ENCODE data around the gene C2CD3. TPM values are rescaled to one million over a fixed set of nuclear protein-coding genes. Genes with fewer than 3 reads are reported as not detected.

C2CD3 gene
- total and polyA plus RNA-seq, 2 of the 4 experiments (the other 2 are of a cell fraction): 11.1 to 19.2 TPM

DNA sequence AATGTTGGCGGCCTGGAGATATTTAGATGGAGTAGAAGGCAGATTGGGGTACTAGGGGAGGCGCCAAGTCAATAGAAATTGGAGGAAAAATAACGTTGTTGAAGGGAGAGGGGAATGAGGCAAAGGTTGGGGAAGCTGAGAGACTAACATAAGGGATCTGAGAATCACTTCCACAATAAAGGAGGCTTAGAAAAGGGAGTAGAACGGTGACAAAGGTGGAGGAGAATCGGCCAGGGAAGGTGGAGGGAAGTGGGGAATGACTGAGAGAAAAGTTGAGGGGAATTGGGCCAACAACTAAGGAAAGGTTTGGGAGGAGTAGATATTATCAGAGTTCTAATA is 797 bp upstream of the C2CD3 start:
- Histone ChIP-seq H2BK15ac (ENCODE audit: low read depth, low read length) (0 out of 3 replicates have a peak overlapping the region, but pooled peaks have one; percentile 16), H3K36me3 (ENCODE audit: control insufficient read depth, insufficient read depth, low read length) (peaks cover 4% of the 10 kb centered on the region; the same call in 1 of the 2 replicates), H2BK20ac (ENCODE audit: low read depth, low read length) (no peak overlapping the region), H3K4me3 (ENCODE audit: insufficient read depth, low read depth, low read length) (peak overlapping the region; percentile 70), H3K18ac (ENCODE audit: low read depth, low read length) (peak overlapping the region; percentile 26), H3K79me1 (ENCODE audit: low read depth in 1 of 2, low read length in 2 of 2) (peaks cover 24 to 55% of the 10 kb centered on the region in 2 experiments), H3K4me2 (ENCODE audit: low read depth, low read length) (peak overlapping the region; percentile 99), H2BK5ac (ENCODE audit: low read depth, low read length, poor library complexity, severe bottlenecking) (peak overlapping the region; percentile 84), H3K9me1 (ENCODE audit: insufficient read depth, low read length) (peaks cover 5% of the 10 kb centered on the region; the same call in 1 of the 2 replicates), H3K9me3 (ENCODE audit: control insufficient read depth, insufficient read depth, low read length) (no peaks in the 10 kb centered on the region), H4K91ac (ENCODE audit: insufficient read depth, low read depth, low read length) (peak overlapping the region; percentile 83; the same call in 1 of the 2 replicates), H4K8ac (ENCODE audit: low read depth in 2 of 2, low read length in 2 of 2) (peak overlapping the region; percentile 24 to 71), H4K20me1 (ENCODE audit: insufficient read depth, low read length) (no peaks in the 10 kb centered on the region; the same call in none of the 2 replicates), H3K23ac (ENCODE audit: low read depth, low read length) (peak overlapping the region; percentile 77), H2AFZ (replicated peaks; ENCODE audit: low read length, poor library complexity) (peak overlapping the region; percentile 98), H2BK120ac (ENCODE audit: low read depth, low read length) (peak overlapping the region; percentile 4; the same call in 1 of the 2 replicates), H3K56ac (ENCODE audit: extremely low read depth, insufficient read depth, low read length) (peak overlapping the region; percentile 71), H4K5ac (ENCODE audit: low read depth, low read length) (peak overlapping the region; percentile 21; the same call in 1 of the 2 replicates), H2AK9ac (replicated peaks; ENCODE audit: low read depth, low read length, poor library complexity) (peak overlapping the region; percentile 74), H3K27me3 (ENCODE audit: control insufficient read depth, insufficient read depth, low read length) (no peaks in the 10 kb centered on the region), H3K9ac (ENCODE audit: low read depth, low read length) (peak overlapping the region; percentile 84), H3K14ac (replicated peaks; ENCODE audit: low read depth, low read length) (peak overlapping the region; percentile 74), H3K4me1 (ENCODE audit: control insufficient read depth, insufficient read depth, low read length) (peaks cover 7% of the 10 kb centered on the region), H3K27ac (ENCODE audit: insufficient read depth, low read length) (peak overlapping the region; percentile 87), H3K4ac (ENCODE audit: low read depth, low read length) (peak overlapping the region; percentile 76), H2AK5ac (ENCODE audit: low read depth, low read length) (peak overlapping the region; percentile 81)
- BruUV-seq (replicated peaks): no TSS peak
- dilution Hi-C loops (cut with HindIII; ENCODE audit: low sequenced_read_pairs, unreplicated experiment) (no loop called here), intact Hi-C loops (cut with micrococcal nuclease) (loop anchor here (1.0 to 5.0 kb wide), 2 partner anchors 34 to 207 kb away; no protein-coding TSS in a partner anchor), in situ Hi-C loops (cut with MboI; ENCODE audit: low sequenced_read_pairs) (no loop called here)
- ChIA-PET CTCF (interaction anchor here (0.6 to 1.0 kb wide), 3 partner anchors 15 to 208 kb away, joined by 3 to 4 read pairs (median 4); no protein-coding TSS in a partner anchor), POLR2A (ENCODE audit: unreplicated experiment) (no interaction called here)
- 0% methylated on average over 3 of the region's 5 CpGs; no CpG with 5 or more reads in 1 of the 2 experiments for WGBS, 2 experiments (ENCODE audit: extremely low coverage in 2 of 2, insufficient read length in 1 of 2)
- no peak for ATAC-seq (ENCODE audit: low read depth)
- no peak for DNase-seq
- TF ChIP-seq FOS (IDR thresholded peaks at IDR 0.05; ENCODE audit: low read depth, low read length) (no peak), RAD21 (IDR thresholded peaks at IDR 0.05; ENCODE audit: low read length) (no peak)
